GM18502 (cell line): ENCODE data around the gene CD300H.

ENCODE experiments used
- ATAC-seq: cut with Tn5 transposase; IDR thresholded peaks from one replicate; pipeline ENCODE4 v1.9.1; 2021; ENCODE audit warnings: mild to moderate bottlenecking; ENCODE audit not compliant: unreplicated experiment, poor library complexity

CD300H gene

DNA sequence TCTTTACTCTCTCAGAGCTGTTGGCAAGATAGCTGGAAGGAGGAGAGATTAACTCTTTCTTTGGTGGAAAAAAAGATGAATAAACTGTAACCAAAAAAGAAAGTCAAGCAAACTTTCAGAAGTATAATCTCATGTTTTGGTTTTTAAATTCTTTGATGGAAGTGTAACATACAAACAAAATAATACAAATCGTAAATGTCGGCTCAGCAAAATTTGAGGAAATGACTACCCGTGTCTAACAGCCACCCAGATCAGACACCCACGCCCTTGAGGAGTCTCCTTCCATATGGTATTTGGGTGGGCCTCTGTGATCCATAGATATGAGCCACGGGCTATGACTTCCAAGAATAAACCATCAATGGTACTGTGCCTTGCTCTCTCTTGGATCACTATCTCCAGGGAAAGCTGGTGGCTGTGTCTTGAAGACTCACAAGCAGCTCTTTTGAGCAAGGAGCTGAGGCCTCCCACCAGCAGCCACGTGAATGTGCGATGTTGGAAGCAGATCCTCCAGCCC lies 11.8 kb downstream of the CD300H start:
- ATAC-seq = no peak

DNA sequence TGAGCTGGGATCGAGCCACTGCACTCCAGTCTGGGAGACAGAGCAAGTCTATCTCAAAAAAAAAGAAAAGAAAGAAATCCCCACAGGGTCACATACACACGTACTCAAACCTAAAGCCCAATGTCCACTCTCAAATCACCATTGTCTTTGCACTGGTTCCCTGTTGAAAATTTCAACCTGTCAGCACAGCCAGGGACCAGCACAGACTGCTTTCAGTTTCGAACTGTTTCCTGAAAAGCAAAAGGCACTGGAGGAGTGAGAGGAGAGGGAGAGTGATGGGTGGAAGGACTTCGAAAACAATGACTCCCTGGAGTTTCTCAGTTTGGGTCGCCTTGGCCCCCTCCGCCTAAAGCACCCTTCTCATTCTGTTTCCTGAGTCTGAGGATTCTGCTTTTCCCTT lies 12.4 kb downstream of the CD300H start:
- no peak for ATAC-seq

DNA sequence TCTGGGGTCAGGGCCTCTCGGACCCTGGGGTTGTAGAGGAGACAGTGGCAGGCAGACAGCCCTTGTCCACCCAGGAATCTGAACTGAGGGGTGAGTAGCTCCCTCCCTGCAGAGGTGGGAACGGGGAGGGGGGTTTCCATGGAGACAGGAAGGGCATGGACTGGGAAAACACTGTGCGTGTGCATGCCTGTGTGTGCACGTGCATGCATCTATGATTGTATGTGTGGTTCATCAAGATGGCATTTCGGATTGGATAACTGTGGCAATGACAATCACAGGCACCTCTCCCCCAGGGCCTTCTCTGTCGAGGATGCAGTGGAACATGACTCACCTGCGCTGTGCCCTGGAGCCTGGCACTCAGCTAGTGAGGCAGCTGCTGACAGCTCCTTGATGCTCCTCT lies 15.3 kb downstream of the CD300H start:
- ATAC-seq = no peak

DNA sequence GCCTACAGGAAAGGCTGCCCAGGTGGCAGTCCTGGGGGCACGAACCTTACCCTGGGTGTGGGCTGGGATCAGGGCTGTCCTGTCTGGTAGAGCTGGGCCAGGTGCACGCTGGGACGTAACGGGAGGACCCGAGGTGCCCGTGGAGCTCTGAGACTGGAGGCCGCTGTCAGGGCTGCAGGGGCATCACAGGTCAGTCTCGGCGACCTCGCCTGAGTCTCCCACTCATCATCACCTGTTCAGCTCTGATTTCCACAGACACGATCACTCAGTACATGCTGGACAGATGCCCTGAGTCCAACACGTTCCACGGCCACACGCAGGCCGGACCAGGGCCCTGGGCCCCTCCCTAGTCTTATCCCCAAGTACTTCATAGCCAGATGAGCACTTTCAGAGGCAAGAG lies 16.7 kb downstream of the CD300H start:
- no peak for ATAC-seq

DNA sequence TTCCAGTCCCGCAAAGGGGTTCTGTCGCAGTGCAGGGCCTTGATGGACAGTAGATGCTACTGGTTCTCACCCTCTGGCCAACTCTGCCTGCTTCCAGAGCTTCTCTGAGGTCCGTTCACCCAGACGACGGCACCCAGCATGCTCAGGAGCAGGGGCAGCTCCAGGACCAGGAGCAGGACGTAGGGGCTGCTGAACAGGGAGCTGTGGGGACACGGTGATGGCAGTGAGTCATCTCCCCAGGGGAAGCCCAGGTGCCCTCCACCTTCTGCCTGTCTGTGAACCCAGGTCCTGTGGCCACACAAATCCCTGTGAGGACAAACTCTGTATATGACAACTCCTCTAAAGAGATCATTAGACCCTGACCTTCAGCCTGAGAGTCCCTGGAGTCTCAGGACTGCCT lies 18.0 kb downstream of the CD300H start:
- no peak for ATAC-seq

DNA sequence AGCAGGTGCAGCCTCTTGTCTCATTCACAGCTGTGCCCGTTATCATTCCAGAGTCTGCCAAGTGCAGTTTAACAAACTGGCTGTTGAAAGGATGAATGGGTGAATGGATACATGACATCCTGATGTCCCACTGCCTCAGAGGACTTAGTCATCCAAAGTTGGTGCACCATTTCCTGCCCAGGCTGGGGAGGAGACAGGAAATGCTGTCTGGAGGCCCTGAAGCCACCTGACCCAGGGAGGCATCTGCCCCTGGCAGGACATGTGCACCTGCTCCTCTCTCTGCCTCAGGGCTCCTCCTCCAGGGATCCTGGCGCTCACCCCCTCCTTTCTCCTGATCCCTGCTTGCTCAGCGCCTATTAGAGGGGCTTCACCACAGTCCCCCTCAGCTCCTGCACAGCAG lies 19.6 kb downstream of the CD300H start:
- no peak for ATAC-seq

DNA sequence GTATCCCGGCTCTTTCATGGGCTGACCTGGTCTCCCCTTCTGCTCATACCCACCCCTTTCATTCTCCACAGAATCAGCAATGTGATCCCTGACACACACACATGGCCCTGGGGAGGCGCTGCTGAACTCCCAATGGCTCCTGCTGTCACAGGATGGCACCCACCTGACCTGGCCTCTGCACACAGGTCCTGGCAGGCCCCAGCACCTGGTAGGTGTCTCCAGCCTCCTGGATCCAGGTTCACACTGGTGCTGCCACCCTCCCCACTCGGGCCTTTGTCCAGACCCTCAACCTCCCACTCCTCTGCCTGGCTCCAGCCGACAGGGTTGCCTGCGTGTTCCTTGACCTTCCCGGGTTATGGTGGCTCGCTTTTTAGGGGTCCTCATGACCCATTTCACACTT lies 20.0 kb downstream of the CD300H start:
- ATAC-seq = no peak

DNA sequence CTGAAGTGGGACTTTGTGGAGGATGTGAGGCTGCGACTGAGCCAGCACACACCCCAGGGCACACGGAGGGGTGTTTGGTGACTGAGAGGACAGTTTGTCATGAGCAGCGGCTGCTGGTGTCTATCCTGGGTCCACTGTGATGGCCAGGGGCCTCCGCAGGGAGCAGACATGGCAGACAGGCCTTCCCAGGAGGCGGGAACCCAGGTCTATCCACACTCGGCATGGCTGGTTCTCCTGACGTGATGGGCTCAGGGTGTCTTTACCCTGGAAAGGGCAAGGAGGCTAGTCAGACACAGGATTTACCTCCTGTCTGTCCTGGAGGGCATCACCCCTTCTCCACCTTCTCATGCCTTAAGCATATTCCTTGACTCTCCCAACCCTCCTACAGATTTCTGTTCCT lies 20.7 kb downstream of the CD300H start:
- no peak for ATAC-seq

DNA sequence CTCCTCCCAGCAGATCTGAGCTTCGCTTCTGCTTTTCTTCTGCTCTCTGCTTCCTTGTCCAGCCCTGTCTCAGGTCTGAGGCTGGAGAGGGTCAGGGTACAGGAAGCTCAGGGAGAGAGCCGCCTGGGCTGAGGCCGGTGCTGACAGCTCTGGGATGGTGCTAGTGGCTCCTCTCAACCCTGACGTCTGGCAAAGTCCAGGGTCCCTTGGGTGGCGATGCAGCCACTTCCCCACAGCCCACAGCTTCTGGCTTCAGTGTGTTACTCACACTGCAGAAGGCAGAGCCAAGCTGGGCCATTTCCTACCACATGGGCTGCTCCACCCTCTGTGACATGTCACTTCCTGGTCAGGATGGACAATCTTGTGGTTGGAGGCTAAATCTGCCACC lies 21.5 kb downstream of the CD300H start, which contains the start of gene CD300C:
CD300C (minus strand) TSS at position 273 of the 388 bp plus-strand sequence. CDS start 333 bp downstream, outside the sequence.
- no peak for ATAC-seq

DNA sequence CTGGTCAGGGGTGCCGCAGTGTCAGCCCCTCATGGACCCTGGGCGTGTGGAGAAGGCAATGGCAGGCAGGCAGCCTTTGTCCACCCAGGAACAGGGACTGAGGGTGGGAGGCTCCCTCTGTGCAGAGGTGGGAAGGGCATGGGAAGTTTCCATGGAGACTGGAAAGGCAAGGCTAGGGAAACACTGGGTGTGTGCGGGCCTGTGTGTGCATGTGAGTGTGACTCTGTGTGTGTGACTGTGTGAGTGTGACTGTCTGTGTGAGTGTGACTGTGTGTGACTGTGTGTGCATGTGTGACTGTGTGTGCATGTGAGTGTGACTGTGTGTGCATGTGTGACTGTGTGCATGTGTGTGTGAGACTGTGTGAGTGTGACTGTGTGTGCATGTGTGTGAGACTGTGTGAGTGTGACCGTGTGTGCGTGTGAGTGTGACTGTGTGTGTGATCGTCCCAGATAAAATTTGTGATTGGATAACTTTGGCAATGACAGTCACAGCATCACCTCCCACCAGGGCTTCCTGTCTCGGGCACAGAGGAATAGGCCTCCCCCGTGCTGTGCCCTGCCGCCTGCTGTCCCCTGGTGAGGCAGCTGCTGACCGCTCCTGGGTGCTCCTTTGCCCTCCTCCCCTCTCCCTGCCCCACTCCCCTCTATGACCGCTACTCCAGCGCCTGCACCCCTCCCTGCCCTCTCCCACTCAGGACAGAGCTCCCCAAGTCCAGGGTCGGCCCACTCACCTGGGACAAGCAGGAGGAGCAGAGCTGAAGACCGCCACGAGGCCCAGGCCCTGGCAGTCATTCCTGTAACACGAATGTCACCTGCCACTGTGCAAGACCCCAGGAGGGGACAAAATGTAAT lies 22.1 kb downstream of the CD300H start:
- no peak for ATAC-seq

DNA sequence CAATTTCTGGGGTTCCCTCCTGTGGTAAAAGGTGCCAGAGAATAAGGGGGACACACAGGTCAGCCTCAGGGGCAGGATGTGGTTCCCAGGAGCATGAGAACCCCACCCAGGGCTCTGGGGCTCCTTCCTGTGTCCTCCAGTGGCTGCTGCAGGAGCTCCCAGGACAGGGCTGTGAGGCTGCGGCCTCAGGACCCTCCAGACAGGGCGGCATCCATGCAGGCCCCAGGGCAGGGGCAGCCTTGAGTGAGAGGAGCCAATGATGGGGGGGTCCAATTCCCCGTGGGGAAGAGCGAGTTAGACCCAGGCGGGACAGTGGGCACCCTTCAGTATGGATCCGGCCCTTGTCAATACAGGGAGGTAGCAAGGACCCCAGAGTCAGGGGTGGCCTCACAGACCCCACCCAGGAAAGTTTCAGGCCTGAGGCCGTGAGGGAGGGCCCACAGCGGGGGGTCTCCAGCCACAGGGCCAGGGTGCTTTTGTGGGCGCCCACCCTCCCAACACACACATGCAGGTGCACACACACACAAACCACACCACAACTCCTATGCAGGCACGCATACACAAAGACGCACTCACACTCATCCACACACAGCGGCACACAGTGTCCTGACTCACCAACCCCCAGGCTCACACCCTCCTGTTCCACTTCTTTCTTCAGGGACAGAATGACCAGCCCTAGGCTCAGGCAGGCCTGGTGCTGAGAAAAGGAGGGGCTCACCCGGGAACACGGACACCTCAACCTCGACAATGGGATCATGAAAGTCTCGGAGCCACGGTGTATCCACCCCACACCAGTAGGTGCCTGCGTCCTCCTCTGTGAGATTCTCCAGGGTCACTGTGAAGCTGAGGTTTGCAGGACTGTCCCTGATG lies 23.2 kb downstream of the CD300H start:
- ATAC-seq = no peak

DNA sequence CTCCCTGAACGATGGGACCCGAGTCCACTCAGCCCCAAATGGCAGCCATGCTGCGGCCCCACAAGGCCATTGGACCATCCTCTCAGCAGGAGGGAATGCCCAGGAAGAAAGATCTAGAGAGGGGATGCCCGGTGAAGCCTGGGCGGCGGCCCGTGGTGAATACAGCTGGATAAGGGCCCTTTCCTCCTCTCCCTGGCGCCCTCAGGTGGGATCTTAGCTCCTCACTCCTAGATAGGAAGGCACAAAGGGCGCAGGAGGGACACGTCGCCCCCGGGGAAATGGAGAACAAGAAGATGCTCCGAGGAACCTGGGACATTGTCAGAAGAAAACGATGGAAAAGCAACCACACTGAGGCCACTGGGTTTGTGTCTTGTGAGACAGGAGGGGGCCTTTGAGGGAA lies 23.9 kb downstream of the CD300H start:
- no peak for ATAC-seq

DNA sequence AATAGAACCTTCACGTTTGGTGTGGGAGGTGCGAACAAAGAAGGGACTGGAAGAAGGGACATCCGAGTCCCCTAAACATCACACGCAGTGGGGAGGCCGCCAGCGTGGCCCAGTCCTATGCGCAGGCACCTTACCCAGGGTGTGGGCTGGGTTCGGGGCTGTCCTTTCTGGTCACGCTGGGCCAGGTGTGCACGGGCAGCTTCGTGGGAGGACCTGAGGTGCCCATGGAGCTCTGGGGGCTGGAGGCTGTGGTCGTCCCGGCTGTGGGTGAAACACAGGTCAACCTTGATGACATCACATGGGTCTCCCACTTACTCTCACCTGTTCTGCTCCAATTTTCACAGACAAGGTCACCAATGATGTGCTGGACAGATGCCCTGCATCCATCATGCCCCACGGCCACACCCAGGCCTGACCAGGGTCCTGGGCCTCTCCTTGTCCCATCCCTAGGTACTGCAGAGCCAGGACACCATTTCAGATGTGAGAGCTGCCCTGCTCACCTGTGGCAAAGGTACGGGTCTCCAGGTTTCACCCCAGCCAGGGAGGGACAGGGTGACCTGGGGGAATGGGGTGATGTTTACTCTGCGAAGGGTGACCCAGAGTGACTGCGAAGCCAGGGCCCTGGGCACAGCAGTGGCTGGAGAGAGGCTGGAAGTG lies 24.5 kb downstream of the CD300H start:
- ATAC-seq = no peak

DNA sequence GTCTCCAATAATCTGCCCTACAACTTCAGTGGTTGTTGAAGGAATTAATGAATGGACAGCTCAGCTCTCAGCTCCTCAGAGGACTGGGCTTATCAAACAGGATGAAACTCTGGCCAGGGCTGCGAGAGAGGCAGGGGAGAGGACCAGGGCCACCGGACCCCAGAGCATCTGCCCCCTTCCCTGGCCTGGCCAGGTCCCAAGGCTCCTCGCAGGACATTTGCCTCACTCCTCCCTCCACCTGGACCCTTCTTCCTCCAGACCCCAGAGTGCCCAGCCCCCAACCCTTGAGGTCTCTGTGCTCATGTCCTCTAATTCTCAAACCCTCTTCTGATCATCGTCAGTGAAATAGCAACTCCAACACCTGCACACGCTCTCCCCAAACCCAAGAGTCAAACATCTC lies 25.1 kb downstream of the CD300H start:
- no peak for ATAC-seq

DNA sequence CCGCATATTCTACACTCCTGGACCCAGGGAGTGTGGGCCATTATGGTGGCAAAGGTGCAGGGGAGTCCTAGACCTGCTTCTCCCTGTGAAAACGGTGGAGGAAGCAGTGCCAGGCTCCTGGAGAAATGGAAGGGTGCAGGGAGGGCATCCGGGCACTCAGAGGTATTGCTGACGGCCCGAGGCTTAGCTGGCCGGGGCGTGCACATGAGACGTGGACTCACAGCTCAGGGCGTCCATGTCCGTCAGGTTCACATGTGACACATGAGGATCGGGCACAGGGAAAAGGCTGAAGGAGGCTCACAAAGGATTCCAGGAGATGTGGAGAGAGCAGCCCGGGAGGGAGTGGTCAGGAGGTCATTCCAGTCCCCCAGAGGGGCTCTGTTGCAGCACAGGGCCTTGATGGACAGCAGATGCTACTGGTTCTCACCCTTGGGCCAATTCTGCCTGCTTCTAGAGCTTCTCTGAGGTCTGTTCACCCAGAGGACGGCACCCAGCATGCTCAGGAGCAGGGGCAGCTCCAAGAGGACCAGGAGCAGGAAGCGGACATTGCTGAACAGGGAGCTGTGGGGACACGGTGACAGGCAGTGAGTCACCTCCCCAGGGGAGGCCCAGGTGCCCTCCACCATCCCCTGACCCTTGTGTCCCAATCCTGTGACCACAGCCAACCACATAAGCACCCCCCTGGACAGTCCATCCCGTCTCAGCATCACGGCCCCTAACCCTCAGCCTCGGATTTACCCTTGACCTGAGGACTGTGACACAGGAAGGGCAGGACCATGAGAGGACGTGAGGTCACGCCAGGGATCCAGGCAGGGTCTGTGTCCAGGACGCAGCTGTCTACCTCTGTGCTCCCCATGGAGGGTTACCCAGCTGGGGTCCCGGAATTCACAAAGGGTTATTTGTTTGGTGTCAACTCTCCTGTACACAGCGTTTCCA lies 25.9 kb downstream of the CD300H start:
- no peak for ATAC-seq

DNA sequence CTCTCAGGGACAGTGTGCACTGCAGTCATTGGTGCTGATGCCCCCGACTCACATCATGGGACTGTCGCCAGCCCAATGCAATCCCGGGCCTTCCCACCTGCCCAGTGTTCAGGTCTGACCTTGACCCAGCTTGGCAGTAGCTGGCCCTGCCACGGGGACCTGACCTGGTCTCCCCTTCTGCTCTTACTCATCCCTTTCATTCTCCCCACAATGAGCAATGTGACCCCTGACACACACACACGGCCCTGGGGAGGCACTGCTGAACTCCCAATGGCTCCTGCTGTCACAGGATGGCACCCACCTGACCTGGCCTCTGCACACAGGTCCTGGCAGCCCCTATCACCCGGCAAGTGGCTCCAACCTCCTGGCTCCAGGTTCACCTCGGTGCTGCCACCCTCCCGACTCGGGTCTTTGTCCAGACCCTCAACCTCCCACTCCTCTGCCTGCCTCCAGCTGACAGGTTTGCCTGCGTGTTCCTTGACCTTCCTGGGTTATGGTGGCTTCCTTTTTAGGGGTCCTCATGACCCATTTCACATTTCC lies 28.0 kb downstream of the CD300H start:
- ATAC-seq = no peak

DNA sequence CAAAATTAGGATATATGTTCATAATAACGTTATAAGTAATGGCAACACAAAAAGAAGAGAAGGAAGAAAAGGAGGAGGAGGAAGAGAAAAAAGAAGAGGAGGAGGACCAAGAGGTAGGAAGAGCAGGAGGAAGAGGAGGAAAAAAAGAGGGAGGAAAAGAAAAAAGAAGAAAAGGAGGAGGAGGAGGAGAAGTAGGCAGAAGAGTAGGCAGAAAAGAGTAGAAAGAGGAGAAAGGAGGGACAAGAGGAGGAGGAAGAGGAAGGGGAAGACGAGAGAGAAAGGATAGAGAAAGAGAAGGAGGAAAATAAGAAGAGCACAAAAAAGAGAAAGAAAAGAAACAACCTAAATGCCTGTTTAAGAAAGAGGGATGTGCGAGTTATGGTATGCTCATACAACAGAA lies 30.4 kb downstream of the CD300H start:
- ATAC-seq = no peak

DNA sequence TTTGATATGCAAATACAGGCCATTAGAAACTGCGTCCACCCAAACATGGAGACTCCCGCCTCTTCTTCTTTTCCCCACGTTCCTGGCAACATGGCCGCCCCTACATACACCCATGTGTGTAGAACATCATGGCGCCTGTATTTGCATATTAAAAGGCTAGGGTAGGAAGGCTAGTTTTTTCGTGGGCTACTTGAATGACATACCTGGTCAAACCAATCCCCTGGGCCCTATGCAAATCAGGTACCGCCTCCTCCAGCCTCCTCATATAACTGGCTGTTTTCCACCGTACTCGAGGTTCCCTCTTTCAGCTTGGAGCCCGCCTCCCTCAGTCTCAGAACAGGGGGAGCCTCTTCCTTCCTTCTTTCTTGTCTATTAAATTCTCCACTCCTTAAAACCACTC lies 35.2 kb downstream of the CD300H start:
- ATAC-seq = no peak

DNA sequence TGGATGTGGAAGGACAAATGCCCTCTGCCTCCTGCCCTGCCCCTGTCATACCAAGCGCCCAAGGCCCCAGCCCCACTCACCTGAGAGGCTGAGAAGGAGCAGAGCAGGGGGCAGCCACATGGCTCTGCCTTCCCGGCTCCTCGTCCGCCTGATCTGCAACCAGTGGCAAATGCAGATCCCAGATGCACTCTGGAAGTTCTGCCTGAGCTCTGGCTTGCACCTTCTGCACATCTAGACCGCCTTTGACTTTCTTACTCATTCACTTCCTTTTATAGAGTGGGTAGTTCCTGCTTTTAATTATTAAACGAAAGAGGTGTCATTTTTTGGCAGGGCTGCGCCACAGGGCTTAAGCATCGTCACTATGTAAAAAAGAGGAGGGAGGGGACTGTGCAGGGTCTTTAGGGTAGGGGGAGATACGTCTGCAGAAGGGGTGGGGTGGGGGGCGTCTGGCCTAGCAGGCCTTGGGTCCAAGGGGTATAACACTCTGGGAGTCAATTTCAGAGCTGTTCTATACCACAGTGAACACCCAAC lies 36.0 kb downstream of the CD300H start, which contains the start of gene CD300LB:
CD300LB (minus strand) TSS at position 245 of the 531 bp plus-strand sequence; CDS start at position 120, 125 bp downstream.
- no peak for ATAC-seq
